Stimulated activated CD8-positive, alpha-beta memory T cell treated with anti-CD3 and anti-CD28 coated beads, Interleukin-7, amount 100 ng/mL, for 1 hour (primary cell): ENCODE measurements around the gene SEMA5A.

ENCODE experiments used
- DNase-seq, 2 donors: peaks; one replicate each; pipeline ENCODE4 v3.0.0-alpha.2; 2020; ENCODE audit warnings: low read depth in 2 of 2

SEMA5A gene

DNA sequence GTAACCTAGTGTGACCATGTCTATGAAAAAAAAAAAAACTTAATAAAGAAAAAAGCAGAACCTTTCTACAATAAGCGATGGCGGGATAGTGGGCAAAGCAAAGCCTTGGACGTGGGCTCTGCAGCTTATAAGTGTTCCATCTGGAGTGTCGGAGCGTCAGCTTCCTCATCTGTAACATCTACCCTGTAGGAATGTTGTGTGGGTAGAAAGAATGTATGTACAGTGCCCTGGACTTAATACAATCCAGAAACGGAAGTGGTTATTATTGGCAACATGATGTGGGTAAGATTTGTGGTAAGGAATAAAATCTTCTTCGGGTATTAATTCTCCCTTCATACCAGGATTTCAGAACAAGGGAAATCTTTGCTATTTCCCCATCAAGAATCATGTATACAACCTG is 66.5 kb downstream of the SEMA5A start:
- no peak for DNase-seq

DNA sequence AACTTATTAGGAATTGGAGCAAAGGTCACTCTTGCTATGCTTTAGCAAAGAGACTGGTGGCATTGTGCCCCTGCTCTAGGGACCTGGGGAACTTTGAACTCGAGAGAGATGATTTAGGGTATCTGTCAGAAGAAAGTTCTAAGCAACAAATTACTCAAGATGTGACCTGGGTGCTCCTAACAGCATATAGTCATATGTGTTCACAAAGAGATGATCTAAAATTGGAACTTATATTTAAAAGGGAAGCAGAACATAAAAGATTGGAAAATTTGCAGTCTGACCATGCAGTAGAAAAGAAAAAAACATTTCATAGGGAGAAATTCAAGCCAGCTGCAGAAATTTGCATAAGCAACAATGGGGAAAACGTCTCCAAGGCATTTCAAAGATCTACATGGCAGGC is 68.3 kb downstream of the SEMA5A start:
- no peak for DNase-seq

DNA sequence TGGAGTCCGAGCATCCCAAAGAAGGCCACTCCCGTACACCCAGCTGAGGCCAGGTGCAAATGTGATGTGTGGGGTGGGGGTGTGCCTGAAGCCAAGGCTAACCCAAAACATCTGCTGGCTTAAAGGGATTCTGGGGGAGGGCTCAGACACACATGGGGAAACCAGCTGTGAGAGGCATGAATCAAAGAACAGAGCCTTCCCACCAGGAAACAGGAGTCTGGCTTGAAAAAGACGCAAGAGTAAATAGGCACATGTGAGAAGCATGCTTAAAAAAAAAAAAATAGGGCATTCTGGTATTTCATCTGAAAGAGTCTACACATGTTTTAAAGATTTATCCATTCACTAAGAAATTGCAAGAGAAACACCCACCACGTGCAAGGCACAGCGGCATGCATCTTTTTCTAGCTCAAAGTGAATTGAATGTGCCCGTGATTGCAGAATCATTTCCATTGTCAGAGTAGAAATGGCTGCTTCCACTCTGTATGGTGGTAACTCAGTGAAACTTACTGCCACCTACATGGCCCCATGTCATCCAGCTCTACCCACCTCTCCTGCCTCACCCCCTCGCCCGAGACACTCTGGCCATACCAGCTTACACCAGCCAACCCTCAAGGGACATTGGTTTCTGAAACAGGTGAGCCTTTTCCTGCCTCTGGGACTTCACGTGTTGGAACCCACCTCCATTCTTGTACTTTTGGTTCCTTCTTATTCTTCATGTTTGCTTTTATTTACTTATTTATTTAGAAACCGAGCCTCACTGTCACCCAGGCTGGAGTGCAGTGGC is 71.5 kb downstream of the SEMA5A start:
- DNase-seq: no peak

GRCh38 chr5:9473624-9474023 is 72.3 kb downstream of the SEMA5A start:
- DNase-seq: no peak

DNA sequence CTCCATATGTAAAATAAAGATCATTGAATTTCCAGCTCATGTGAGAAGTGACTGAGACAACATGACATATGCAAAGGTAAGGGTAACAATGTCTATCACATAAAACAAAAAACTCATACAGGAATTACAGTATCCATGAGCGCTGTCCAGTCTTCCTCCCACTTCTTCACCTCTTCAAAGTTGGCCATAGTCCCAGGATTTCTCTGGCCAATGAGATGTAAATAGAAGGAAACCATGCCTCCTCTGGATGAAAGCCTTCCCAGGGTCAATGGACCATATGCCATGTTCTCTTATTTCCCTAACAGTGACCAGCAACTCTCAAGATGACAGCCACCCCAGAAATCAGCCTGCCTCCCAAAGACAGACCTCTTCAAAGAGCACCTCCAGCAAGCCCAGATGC is 75.5 kb downstream of the SEMA5A start:
- DNase-seq: no peak

GRCh38 chr5:9468060-9468388 is 77.9 kb downstream of the SEMA5A start:
- no peak for DNase-seq

GRCh38 chr5:9467199-9468059 is 78.4 kb downstream of the SEMA5A start:
- DNase-seq: no peak

DNA sequence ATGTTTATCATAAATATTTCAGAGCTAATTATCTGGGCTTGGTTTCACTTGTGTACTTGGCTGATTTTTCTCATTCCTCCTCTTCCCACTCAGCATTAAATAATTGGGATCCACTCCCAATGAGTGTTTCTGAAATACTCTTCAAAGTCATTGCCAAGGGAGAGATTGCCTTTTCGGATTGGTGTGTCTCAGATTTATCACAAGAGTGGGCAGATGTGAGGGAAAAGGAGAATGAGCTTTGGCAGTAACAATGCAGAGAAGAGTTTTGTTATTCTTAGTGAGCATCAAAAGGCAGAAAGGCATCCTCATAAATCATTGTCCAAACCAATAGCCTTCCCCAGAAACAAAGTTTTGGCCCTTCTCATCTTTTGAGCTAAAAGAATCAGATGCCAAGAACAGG is 79.2 kb downstream of the SEMA5A start:
- no peak for DNase-seq

GRCh38 chr5:9464478-9464877 is 81.4 kb downstream of the SEMA5A start:
- no peak for DNase-seq

GRCh38 chr5:9462109-9462508 is 83.8 kb downstream of the SEMA5A start:
- DNase-seq: no peak

DNA sequence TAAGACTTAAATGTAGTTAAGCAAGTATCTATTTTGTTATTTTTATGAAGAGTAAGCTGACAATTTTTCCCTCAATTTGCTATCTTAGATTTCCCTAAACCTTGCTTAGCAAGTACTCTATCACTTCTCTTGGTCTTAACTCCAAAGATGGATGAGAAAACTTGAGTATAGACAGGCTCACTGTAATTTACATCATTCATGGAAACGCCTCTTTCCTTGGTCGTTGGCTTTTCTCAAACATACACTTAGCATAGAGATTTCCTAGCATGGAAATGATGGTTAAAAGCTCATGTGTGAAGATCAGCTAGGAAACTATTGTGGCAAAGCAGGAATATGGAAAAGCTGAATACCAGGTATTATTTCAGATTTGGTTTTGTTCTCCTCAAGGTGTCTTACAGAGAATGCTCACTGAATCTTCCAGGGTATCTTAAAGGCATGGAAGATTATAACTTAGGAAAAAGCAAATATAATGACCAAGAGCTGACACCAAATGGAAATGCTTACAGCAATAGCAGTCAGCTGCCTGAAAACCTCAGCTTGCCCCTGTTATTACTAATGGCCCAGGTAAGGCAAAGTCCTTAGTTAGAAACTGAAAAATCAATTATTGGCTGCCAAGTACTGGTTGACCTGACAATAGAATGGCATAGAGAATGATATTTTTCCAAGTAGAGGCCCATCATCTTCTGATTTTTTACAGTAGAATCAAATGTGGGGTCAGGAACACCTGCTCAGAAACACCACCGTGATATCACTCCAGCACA is 84.8 kb downstream of the SEMA5A start:
- DNase-seq: no peak

DNA sequence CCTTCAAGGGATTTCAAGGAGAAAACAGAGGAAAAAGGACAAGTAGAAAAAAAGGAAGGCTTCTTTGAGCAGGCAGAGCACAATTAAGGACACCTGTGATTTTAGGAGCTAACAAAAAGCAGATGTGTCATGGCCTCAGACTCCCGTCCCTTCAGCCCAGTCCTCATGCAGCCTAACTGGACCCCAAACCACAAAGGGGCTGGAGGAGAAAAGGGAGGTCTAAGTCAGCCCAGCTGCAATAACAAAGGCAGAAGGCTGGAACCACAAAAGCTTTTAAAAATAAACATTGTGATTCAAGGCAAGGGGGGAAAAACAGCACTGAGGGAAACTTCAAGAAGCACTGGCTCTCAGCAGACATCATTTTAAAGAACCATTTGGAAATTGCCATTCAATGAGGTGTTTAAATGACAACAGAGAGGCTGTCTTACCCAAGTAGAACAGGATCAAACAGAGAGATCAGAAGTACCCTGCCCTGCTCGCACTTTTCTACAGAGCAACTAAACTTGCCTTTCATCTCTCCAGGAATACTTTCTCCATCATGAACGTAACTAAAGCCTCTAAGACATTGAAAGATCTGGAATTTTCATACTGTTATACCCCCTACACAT is 89.3 kb downstream of the SEMA5A start:
- no peak for DNase-seq

- no peak for DNase-seq
Measured at GRCh38 chr5:9455826-9456434, 89.9 kb downstream of the SEMA5A start.

GRCh38 chr5:9454491-9454890 is 91.4 kb downstream of the SEMA5A start:
- DNase-seq: no peak

DNA sequence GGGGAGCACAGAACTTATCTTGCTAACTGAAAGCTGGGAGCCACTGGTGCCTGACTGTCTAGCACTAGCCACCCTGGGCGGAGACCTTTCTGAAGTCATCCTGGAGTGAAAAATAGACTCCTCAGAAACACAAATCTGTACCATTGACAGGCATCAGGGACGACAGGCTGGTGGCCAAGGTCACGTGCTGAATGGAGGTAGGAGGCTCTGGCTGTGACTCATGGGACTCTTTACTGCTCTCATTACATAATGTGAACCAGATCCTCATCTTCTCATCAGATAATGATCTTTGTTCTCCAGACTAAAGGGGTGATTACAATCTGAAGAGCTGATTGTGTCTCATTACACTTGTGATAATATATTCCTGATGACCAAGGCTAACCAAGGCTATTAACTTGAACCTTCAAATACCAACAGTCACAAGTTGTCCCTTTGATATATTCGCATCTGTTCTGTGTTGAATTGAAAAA is 91.8 kb downstream of the SEMA5A start:
- no peak for DNase-seq

GRCh38 chr5:9453480-9454011 is 92.3 kb downstream of the SEMA5A start:
- no peak for DNase-seq

DNA sequence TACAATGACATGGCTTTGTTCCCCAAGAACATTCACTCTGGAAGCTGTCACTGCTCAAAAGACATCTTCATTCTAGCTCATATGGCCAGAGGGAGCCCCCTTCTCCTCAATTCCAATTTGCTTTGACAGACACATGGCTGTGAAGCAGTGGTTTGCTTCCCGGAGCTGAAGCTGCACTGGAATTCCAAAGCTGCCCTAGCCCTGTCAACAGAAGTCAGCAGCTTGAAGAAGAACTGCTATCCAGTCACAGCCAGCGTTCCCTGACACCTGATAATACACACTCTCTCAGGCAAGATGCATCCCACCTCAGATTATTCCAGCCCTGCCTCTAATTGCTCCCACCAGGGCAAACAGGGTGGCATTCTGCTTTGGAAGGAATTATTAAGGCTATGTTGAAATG is 93.7 kb downstream of the SEMA5A start:
- no peak for DNase-seq

DNA sequence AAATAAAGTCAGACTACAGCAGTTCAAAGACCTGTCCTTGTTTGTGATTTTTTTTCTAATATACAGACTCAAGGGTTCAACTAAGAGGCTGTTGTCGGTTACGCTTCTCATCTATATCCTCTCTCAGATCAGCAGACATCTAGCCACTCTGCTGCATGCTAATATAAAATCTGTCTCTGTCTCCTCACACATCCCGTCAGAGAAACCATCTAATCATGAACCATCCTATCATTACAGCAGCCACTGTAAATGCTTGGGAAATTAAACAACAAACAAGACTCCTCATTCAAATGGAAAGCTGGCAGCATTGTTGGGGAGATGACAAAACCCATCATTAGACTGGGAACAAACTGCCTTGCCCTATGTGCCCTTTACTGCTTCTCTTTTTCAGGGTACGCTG is 94.8 kb downstream of the SEMA5A start:
- DNase-seq: no peak

- no peak for DNase-seq
Measured at GRCh38 chr5:9447691-9448090, 98.2 kb downstream of the SEMA5A start.

- DNase-seq: no peak
Measured at GRCh38 chr5:9445826-9446388, 100.0 kb downstream of the SEMA5A start.

- DNase-seq: no peak
Measured at GRCh38 chr5:9444346-9444745, 101.5 kb downstream of the SEMA5A start.
